Spinal cord (tissue), 10 donors: ENCODE data around the gene PSMD9. TPM values are rescaled to one million over a fixed set of nuclear protein-coding genes. Genes with fewer than 3 reads are reported as not detected.

Source experiments
- DNase-seq, 6 donors: peaks; one replicate each; pipeline versions ENCODE4 v3.0.0 to v3.0.0-alpha.2; 2013 to 2015; ENCODE audit warnings: low spot score in 6 of 6, low read depth in 4 of 6
- H3K27ac ChIP-seq: one replicate; pipeline ENCODE4 v1.5.1; 2013; ENCODE audit warnings: low read depth, low read length, control low read depth
- H3K27me3 ChIP-seq: one replicate; pipeline ENCODE4 v1.6.1; 2013; ENCODE audit warnings: low read length; ENCODE audit not compliant: control insufficient read depth, insufficient read depth
- H3K36me3 ChIP-seq: one replicate; pipeline ENCODE4 v1.6.1; 2013; ENCODE audit warnings: low read length; ENCODE audit not compliant: control insufficient read depth, insufficient read depth
- H3K4me1 ChIP-seq: one replicate; pipeline ENCODE4 v1.6.1; 2013; ENCODE audit warnings: low read length; ENCODE audit not compliant: control insufficient read depth, insufficient read depth
- H3K4me3 ChIP-seq: one replicate; pipeline ENCODE4 v1.5.1; 2013; ENCODE audit warnings: low read depth, low read length, control low read depth
- H3K9me3 ChIP-seq: one replicate; pipeline ENCODE4 v1.6.1; 2013; ENCODE audit warnings: low read length; ENCODE audit not compliant: control insufficient read depth, insufficient read depth
- WGBS: methylation state at CpG from one replicate; pipeline ENCODE4 v1.1.5; 2013; ENCODE audit warnings: missing lambda C conversion rate; ENCODE audit not compliant: insufficient coverage; 5-methylcytosine and 5-hydroxymethylcytosine counted together
- polyA plus RNA-seq, 2 donors: library from polyadenylated mRNA; unstranded; fragments of 120-200 nt; gene quantifications; one replicate each; pipeline ENCODE4 v1.2.1, GENCODE V29; 2013; ENCODE audit not compliant: insufficient read length in 2 of 2
- total RNA-seq, 2 donors: library from RNA; depleted of rRNA in 1 of 2; stranded (reverse); fragments of 120-200 nt in 1 of 2; fragments of >200 nt in 1 of 2; gene quantifications; one replicate each; pipeline versions ENCODE4 v1.2.3 to v1.2.4, GENCODE V29; 2013 to 2014
- donor health status: healthy.

The PSMD9 gene
- total and polyA plus RNA-seq, 4 donors, result 32.7 to 63.4 (median 53.4) TPM

DNA sequence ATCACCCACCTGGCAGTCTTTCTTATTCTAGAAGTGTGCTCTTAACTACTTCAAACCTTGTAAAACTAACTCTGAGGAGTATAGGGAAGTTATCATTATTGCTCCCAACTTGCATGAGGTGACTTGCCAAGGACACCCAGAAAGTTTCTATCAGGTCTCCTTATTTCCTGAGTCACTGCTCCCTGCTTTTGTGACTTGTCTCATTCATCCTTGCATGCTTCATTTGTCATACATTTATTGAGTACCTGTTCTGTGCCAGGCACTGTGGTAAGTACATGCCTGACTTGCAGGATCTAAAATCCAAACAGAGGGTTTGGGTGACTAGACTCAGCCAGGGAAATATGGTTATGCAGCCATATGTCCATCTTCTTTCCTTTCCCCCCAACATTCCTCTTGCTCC is 55.3 kb downstream of the PSMD9 start:
- DNase-seq, result no peak
- Histone ChIP-seq H3K4me1 (no peaks in the 10 kb centered on the region), H3K27ac (no peak overlapping the region), H3K27me3 (no peaks in the 10 kb centered on the region), H3K9me3 (no peaks in the 10 kb centered on the region), H3K36me3 (peaks cover 2% of the 10 kb centered on the region), H3K4me3 (no peak overlapping the region)

DNA sequence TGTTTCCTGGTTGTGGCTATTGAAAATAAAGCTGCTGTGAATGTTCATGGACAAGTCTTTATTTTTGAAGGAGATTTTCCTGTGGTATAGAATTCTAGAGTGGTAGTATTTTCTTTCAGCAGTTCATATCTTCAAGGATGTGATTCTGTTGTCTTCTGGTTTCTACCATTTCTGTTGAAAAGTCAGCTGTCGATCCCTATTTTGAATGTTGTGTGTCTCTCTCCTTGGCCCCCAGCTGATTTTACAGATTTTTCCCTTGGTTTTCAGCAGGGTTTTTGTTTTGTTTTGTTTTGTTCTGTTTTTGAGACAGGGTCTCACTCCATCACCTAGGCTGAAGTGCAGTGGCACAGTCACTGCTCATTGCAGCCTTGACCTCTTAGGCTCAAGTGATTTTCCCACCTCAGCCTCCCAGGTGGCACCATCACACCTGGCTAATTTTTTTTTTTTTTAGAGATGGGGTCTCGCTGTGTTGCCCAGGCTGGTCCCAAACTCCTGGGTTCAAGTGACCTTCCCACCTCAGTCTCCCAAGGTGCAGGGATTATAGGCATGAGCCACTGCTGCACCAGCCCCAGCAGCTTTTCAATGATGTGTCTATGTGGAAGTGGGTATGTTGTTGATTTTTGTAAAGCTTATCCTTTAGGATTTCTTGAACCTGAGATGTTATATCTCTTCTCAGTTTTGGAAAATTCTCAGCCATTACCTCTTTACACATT is 57.9 kb downstream of the PSMD9 start:
- Histone ChIP-seq H3K36me3 (peaks cover 2% of the 10 kb centered on the region), H3K27me3 (no peaks in the 10 kb centered on the region), H3K4me1 (no peaks in the 10 kb centered on the region), H3K4me3 (no peak overlapping the region), H3K27ac (no peak overlapping the region), H3K9me3 (no peaks in the 10 kb centered on the region)
- no peak for DNase-seq
- WGBS, result 90% methylated on average over 2 of the region's 2 CpGs

DNA sequence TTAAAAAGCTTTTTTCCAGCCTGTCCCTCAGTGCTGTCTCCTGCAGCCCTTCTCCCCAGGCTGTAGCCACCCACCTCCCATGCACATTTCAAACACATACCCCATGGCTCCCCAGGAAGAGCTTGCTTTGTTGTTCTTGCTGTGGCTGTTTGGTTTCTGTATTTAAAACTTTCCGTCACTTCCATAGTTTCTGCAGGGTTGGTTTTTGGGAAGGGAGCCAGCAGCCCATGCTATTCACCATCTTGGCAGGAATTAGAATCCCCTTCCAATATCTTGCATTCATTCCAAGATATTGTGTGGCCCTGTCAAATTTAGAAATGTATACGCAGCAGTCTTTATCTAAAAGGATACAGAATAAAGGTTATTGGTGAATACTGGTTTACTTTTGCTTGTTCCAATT is 59.4 kb downstream of the PSMD9 start:
- no peaks in the 10 kb centered on the region for H3K4me1 ChIP-seq
- peak in 2 of 6 donors; percentile 12 to 29 for DNase-seq
- no peak overlapping the region for H3K4me3 ChIP-seq
- peaks cover 2% of the 10 kb centered on the region for H3K36me3 ChIP-seq
- WGBS, result no CpG with 5 or more reads among the region's 2 CpGs
- no peak overlapping the region for H3K27ac ChIP-seq
- H3K9me3 ChIP-seq, result no peaks in the 10 kb centered on the region
- H3K27me3 ChIP-seq, result no peaks in the 10 kb centered on the region

DNA sequence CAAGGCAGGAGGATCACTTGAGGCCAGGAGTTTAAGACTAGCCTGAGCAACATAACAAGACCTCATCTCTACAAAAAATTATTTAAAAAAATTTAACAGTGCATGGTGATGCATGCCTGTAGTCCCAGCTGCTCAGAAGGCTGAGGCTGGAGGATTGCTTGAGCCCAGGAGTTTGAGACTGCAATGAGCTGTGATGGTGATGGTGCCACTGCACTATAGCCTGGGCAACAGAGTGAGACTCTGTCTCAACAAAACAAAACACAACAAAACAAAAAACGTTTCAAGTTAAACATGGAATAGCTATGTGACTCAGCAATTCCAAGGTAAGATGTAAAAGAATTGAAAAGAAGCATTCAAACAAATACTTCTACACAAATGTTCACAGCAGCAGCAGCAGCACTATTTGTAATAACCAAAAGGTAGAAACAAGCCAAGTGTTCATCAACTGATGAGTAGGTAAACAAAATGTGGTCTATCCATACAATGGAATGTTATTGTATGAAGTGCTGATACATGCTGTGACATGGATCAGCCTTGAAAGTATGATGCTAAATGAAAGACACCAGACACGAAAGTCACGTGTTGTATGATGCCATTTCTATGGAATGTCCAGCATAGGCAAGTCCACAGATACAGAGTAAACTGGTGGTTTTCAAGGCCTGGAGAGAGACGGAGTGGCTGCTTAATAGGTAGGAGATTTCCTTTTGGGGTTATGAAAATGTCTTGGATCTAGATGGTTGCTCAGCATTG is 61.2 kb downstream of the PSMD9 start:
- no peaks in the 10 kb centered on the region for H3K27me3 ChIP-seq
- WGBS, result 96% methylated on average over 3 of the region's 4 CpGs
- H3K27ac ChIP-seq, result no peak overlapping the region
- H3K9me3 ChIP-seq, result no peaks in the 10 kb centered on the region
- DNase-seq, result no peak
- H3K4me1 ChIP-seq, result no peaks in the 10 kb centered on the region
- no peak overlapping the region for H3K4me3 ChIP-seq
- H3K36me3 ChIP-seq, result peaks cover 2% of the 10 kb centered on the region

DNA sequence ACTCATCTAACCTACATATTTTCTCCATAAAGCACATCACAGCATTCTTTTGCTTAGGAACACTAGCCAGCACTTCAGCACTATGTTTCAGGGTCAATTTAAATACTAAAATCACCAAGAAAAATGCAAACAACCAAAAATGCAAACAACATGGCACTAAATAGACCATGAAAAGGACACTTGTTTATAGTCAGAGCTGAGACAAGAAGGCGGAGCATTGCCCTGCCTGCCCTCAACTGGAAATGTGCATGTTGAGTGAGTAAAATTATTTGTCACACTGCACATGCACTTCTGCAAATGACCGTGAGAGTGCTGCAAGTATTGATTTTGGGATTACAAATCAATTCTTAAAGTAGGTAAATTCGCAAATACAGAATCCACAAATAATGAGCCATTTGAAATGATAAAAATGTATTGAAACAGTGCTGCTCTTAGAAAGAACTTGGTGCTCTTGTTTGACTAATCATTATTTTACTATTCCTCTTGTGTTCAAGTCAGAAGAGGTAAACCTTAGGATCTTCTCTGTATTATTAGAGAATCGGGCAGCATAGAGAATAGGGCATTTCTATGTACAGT is 64.6 kb downstream of the PSMD9 start:
- WGBS, result no CpG with 5 or more reads among the region's 4 CpGs
- no peaks in the 10 kb centered on the region for H3K4me1 ChIP-seq
- no peaks in the 10 kb centered on the region for H3K36me3 ChIP-seq
- no peak overlapping the region for H3K27ac ChIP-seq
- H3K9me3 ChIP-seq, result no peaks in the 10 kb centered on the region
- no peak overlapping the region for H3K4me3 ChIP-seq
- DNase-seq, result no peak
- no peaks in the 10 kb centered on the region for H3K27me3 ChIP-seq

DNA sequence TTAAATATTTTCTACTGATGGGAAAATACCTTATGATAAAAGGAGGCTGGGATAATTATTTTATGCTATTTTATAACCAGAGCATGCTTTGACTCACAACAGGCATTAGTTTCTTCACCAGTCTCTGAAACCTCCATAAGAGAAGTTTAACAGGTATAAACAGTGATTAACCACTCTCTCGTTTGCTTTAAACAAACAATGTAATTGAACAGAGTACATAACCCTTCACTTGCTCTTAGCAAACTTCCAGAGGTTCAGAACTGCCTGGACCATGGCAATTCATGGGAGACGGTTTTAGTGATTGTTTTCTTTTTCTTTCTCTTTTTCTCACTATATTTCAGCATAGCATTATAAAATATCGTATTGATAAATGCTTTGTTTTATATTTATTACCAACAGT is 65.1 kb downstream of the PSMD9 start:
- H3K27me3 ChIP-seq, result no peaks in the 10 kb centered on the region
- H3K4me1 ChIP-seq, result peaks cover 4% of the 10 kb centered on the region
- peaks cover 3% of the 10 kb centered on the region for H3K36me3 ChIP-seq
- no peaks in the 10 kb centered on the region for H3K9me3 ChIP-seq
- WGBS, result no CpG with 5 or more reads among the region's 3 CpGs
- H3K27ac ChIP-seq, result no peak overlapping the region
- no peak for DNase-seq
- no peak overlapping the region for H3K4me3 ChIP-seq

DNA sequence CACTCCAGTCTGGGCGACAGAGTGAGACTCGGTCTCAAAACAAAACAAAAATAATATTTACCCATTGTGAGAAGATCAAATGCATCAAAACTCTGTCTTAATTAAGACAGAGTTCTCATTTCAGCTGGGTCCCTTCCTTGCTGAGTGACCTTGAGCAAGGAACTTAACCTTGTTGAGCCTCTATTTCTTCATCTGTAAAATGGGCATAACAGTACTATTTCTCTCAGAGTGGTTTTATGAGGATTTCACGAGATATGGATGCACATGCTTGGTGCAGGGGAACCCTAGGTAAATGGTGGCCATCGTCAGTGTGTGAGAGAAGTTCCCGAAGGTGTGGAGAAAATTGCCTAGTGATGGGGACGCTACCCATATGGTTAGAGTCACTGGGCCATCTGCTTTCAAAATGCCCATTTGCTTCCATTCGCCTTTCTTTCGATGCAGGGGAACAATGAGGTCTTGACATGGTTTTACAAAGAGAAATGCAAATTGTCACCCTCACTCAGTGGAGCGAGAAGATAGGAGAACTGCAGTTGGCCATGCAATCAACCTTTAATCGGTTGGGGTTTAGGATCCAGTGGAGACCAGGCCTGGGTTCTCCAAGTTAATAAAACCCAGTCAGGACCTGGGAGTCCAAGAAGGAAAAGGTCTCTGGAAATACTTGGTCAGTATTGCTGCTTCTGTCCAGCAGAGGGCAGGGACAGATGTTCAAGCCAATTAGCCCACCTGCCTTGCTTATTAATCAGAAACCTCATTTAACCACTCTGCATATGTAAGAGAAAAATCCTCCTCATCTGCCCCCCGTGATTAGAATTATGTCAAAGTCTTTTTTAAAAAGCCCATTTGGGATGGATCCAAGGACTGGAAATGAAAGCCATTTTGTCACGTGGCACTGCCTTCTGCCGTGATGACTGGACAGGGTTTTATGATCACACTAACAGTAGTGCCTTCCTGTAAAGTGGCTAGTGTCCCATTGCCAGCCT is 67.0 kb downstream of the PSMD9 start:
- peak in 1 of 6 donors; percentile 83 for DNase-seq
- Histone ChIP-seq H3K9me3 (no peaks in the 10 kb centered on the region), H3K36me3 (peaks cover 3% of the 10 kb centered on the region), H3K27me3 (no peaks in the 10 kb centered on the region), H3K4me1 (peaks cover 4% of the 10 kb centered on the region), H3K4me3 (no peak overlapping the region), H3K27ac (no peak overlapping the region)
- WGBS, result 74% methylated on average over 12 of the region's 13 CpGs

DNA sequence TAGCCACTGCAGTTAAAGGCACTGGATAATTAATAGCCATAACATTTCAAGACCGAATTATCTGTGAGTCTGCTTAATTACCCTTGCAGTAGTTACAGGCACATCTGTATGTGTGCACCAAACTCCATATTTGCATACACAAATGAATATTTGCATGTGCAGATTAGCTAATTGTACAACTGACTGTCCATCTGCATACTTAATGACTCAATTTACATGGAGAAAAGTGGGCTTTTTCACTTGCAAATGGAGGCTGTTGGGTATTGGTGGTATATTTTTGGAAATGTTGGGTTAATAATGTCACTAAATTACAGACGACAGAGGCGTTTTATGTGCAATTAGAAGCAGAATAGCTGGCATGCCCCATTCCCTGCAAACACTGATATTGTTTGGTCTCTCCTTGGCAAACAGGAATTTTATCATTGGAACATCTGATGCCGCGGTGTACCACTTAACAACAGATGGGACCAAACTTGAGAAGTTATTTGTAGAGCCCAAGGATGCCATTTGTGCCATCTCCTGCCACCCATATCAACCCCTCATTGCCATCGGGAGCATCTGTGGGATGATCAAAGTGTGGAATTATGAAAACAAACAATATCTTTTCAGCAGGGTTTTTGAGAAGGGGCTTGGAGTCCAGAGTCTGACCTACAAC is 69.4 kb downstream of the PSMD9 start:
- DNase-seq, result peak in 2 of 6 donors; percentile 26 to 90
- peaks cover 11% of the 10 kb centered on the region for H3K36me3 ChIP-seq
- H3K4me1 ChIP-seq, result peaks cover 4% of the 10 kb centered on the region
- no peak overlapping the region for H3K4me3 ChIP-seq
- no peak overlapping the region for H3K27ac ChIP-seq
- WGBS, result 52% methylated on average over 3 of the region's 6 CpGs
- no peaks in the 10 kb centered on the region for H3K27me3 ChIP-seq
- no peaks in the 10 kb centered on the region for H3K9me3 ChIP-seq
